Measurements from ENCODE around the gene DCUN1D5.
"Not testable (repeated sequence)": the region's sequence is repeated elsewhere in the genome, so short reads cannot be mapped to it uniquely, and the experiment has no call there.

DCUN1D5 gene

DNA sequence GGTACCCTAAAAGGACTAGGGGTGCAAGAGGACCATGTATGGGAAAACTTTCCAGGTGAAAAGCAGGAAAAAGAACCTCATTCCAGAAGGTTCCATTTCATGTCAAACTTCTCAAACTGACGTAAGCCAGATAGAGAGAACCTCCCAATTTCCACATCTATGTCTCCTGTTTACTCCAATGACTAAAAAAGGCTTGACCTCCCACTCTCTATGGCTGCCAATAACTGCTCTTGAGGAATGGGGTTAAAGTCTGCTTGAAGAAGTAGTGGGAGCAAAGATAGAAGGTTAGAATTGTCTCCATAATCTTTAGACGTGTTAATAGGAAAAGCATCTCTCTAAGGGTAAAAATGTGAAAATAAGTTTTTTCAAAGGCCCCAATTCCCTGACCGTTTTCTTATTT is 38.0 kb downstream of the DCUN1D5 start:
- no peak for DNase-seq

DNA sequence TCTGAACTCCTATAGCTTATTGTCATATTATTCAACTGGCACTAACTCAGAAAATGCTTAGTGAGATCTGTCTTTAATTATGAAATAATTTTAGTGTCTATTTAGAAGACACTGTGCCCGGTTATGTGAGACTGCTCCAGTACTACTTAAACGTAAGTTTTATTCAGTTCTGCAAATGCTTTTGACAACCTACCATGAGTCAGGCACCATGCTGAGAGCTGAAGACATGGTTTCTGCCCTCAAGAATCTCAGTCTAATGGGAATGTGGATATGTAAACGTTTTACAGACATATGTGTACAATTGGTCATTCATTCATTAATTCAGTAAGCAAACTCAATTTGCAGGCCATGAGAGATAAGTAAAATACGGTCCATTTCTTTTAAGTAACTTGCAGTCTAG is 40.0 kb downstream of the DCUN1D5 start:
- DNase-seq = no peak

DNA sequence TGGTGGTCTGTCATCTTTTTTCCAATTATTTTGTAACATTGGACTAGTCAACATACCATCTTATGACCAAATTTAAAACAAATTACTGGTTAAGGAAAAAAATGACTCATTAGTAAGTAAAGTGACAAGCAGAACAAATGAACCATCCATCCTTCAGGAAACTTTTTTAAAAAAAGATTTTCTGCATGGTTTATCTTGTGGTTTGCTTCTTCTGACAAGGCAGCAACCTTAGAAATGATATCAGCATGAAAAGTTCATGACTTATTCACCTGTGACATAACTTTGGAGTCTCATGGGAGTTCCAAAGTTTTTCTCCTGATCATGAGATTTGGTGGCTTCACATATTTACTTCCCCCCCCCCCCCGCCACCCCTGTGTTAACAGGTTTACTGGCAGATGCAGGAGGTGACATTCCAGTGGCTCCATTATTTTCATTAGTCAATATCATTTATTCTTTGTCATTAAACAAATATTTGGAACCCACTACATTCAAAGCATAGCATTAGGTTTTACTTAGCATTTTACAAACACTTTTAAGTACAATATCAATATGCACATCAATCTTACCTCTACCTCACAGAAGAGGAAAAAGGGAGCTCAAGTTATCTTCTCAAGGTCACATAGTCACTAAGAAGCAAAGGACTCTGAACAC is 40.7 kb downstream of the DCUN1D5 start:
- no peak for DNase-seq

DNA sequence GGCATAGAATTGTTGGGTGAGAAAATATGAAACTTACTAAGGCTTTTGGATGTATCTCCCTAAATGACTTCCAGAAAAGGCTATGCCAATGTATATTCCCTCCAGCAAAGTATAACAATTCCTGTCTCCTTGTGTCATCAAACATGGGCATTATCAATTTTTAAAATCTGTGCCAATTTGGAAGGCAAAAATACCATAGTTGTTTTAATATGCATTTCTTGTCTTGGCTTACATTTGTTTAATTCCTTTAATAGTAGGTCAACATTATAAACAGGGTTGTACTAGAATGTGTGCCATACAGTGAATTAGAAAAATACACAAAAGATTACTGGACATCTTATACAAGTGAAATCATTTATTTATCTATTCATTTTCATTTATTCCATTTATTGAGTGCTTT is 41.6 kb downstream of the DCUN1D5 start:
- no peak for DNase-seq

DNA sequence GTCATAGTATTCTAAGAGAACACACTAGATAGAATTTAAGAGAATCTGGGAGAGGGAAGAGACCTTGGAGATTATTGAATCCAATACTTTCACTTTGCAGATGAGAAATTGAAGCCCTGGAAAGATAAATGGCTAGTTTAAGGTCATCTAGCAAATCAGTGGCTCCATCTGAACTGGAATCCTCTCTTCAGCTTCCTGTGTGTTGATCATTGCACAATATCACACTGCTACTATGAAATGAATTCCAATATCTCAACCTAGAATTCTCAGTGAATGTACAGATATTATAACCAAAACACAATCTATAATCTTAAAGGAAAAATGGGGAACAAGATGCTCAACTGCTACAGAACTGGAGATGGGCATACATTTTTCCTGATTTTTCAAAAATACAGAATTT is 44.1 kb downstream of the DCUN1D5 start:
- DNase-seq = no peak

DNA sequence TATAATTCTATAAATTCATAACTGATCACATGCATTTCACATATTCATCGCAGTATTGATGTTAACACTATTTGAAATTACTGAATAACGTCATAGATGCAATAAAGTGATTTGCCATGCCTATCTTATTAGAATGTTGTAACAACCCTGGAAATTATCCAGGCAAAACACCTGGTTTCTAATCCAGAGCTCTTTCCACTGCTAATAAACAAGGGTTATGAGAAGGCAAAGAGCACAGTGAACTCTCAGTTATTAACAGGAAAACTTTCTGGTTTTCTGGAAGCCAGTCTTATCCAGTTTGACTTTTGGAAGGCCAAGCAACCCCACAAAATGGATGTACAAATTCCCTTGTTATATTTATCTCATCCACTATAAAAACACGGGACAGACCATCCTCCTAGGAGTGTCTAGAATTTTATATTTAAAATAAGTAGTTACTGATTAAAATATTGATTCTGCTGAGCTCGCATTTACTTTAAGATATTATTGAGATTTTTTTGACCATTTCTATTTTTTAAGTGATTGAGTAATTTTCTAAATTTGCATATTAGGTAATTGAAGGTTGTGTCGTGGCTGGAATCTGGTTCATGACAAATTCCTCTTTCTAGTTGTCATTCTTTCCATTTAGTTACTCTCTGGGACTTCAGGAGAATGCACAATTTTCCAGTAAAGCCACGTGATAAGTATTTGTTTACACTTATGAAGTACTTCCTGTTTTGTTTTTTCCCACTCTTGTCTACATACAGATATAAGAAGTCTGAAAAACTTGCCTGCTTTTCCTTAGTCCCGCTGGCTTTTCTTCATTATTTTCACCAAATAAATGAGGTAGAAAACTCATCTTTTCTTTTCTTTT is 47.9 kb downstream of the DCUN1D5 start:
- no peak for DNase-seq

DNA sequence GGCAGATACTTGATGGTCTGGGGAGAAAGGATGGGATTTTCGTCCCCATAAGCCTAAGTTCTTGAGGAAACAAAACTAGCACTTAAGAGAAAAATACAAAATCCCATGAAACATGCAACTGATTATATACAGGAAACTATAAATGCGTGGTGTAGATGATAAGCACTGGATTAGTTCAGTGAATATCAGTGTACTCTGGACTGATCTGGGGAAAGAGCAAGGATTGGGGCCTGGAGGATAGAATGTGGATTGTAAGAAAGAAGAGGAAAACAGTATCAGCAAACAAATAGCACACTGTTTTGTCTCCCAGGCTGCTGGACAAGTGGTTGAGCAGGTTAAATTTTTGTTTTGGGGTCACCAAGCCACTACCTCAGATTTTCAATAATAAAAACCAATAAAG is 49.8 kb downstream of the DCUN1D5 start:
- no peak for DNase-seq

DNA sequence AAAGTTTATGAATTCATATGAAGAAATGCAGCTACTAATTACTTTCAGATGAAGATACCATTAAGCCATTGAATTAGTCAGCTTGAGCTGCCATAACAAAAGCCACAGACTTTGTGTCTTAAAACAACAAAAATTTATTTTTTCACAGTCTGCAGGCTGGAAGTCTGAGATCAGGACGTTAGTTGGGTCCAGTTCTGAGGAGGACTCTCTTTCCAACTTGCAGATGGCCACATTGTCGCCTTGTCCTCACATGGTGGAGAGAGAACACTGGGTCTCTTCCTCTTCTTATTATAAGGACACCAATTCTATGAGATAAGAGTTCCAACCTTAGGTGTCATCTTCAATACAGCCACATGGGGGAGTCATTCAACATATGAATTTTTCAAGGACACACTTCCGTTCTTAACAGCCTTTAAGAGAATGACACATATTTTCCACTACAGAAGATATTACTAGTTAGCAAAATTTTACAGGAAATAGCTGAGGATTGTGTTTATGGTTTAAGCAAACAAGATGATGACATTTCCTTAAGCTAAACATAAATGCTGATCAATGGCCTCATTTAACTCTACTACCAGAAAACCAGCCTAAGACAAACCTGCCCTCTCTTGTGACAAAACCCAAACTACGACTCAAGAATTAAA is 56.0 kb downstream of the DCUN1D5 start:
- peak; percentile 97 for DNase-seq

DNA sequence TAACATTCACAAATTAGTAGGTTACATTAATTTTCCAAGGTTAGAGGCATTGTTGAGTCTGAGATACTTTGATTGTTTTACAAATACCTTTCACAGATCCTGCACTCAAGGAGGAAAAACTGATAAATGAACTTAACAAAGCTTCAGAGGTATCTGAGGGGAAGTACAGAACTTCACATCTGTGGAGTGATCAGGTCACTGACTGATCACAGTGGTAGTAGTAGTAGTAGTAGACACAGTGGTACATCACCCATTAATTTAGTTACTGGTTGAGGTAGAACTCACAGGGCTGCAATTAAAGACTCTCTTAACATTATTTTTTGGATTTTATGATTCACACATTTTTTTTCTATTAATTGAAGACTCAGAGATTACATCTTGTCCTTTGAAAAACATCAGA is 56.7 kb downstream of the DCUN1D5 start:
- no peak for DNase-seq

DNA sequence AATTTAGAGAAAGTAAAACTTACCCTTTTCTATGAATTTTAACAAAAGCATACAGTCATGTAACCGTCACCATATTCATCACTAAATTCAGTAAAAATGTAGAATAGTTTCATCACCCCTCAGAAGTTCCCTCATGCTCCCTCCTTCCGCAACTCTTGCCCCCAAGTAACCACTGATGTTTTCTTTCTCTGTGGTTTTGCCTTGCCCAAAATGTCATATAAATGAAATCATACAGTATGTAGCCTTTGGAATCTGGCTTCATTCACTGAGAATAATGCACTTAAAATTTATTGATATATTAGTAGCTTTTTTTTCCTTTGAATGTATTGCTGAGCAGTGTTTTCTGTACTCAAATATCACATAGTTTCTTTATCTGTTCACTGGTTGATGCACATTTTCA is 60.1 kb downstream of the DCUN1D5 start:
- no peak for DNase-seq

DNA sequence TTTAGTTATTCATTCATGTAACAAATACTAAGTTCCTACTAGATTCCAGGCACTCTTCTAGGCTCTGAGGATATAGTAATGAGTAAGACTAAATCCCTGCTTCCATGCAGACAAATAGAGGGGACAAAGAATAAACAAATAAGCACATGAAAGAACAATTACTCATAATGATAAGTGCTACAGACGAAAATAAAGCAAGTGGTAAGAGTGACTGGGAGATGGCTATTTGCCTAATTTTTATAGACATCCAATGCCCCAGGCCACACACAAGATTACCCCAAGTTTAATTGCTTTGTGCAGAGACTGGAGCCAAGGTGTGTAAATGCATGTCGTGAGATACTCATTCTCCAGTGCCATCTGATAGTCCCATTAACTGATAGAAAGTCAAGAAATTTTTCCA is 62.6 kb downstream of the DCUN1D5 start:
- DNase-seq = peak; percentile 12

DNA sequence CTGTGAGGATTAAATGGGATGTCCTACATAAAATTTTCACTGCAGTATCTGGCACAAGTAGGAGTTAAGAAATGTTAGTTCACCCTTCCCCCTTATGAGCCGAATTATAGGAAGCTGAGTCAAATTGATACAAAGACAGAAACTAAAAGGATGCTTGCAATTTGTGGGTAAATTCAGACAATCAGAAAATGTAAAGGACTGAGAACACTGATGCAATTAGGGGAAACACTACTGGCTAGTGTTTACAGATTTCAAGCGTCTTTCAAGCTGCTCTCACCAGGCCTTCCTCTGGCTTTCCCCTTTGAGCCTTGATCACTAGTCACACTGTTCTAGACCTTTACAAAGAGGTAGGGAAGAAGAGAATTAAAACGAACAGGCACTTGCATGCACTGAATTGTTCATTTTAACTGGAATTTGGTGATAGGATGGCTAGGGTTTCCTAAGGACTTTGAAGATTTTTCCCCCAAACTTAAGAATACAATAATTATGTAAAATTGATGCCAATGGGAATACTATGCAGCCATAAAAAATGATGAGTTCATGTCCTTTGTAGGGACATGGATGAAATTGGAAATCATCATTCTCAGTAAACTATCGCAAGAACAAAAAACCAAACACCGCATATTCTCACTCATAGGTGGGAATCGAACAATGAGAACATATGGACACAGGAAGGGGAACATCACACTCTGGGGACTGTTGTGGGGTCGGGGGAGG is 63.5 kb downstream of the DCUN1D5 start:
- DNase-seq = not testable (repeated sequence)

DNA sequence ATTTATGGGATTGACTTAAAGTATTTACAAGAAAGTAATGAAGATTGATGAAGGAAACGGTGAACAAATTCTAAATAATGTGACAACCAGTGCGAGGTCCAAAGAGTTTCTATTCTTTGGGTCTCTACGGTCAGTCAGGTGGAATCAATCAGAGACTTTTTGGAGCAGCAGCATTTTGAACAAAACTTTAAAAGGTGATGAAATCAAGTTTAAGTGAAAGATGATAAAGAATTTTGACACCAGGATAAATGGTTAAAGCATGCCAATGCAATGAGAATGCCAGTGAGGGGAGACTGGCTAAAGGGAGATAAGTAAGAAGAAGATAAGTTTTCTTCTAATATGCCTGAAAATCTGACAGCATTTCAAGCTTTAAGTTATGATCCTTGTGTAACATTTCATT is 67.9 kb downstream of the DCUN1D5 start:
- peak; percentile 5 for DNase-seq

DNA sequence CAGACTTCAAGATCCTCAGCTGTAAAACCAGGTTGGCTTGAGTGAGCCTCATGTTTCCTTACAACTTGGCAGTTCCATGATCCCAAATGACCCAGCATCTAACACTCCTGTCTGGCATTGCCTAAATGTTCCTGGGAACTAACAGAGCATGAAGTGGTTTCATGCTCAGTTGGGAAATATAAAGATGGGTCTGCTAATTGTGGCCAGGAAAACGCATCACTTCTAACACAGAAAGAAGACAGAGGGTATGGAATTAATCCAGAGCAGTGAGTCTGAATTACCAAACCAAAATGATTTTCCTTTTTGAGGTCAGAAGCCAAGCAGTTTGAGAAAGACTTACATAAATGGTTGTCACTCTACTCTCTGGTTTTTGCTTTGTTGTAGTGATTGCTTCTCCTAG is 75.9 kb downstream of the DCUN1D5 start:
- no peak for DNase-seq

DNA sequence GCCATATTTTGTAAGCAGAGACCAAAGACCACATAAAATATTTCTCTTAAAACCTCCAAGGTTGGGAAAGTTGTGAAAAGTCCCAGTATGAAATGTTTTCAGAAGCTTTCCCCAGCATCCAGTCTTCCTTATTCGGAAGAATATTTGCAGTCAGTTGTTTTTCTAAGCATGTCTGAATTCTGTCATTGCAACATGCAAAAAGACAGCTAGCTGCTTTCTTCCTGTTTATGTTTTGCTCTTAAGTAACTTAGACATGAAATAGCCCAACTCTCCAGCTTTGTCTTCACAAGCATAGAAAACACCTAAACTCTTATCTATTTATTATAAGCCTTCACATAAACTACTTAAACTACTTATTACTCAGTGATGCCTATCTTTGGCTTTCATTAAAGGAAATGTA is 78.5 kb downstream of the DCUN1D5 start:
- DNase-seq = peak; percentile 39

All from HCEC 1CT (cell line).